Measurements from ENCODE around the gene KNCN. TPM values are rescaled to one million over a fixed set of nuclear protein-coding genes. Genes with fewer than 3 reads are reported as not detected.

Gene KNCN
- total RNA-seq, 4 donors from 2014 or later, result not detected

GRCh38 chr1:46520063-46520911 is 31.2 kb downstream of the KNCN start:
- TF ChIP-seq, protein P1, sequence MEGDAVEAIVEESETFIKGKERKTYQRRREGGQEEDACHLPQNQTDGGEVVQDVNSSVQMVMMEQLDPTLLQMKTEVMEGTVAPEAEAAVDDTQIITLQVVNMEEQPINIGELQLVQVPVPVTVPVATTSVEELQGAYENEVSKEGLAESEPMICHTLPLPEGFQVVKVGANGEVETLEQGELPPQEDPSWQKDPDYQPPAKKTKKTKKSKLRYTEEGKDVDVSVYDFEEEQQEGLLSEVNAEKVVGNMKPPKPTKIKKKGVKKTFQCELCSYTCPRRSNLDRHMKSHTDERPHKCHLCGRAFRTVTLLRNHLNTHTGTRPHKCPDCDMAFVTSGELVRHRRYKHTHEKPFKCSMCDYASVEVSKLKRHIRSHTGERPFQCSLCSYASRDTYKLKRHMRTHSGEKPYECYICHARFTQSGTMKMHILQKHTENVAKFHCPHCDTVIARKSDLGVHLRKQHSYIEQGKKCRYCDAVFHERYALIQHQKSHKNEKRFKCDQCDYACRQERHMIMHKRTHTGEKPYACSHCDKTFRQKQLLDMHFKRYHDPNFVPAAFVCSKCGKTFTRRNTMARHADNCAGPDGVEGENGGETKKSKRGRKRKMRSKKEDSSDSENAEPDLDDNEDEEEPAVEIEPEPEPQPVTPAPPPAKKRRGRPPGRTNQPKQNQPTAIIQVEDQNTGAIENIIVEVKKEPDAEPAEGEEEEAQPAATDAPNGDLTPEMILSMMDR (IDR thresholded peaks at IDR 0.05), result no peak
- ATAC-seq (ENCODE audit: low FRiP score) (no peak), DNase-seq (ENCODE audit: low spot score) (no peak)

- DNase-seq (ENCODE audit: low spot score), result no peak
- TF ChIP-seq, protein P1 (IDR thresholded peaks at IDR 0.05), result no peak
- ATAC-seq (ENCODE audit: low FRiP score), result no peak
Measured at GRCh38 chr1:46519209-46519608, 32.2 kb downstream of the KNCN start.

GRCh38 chr1:46517932-46518498 is 33.4 kb downstream of the KNCN start:
- DNase-seq (ENCODE audit: low spot score) (no peak), ATAC-seq (ENCODE audit: low FRiP score) (no peak)
- TF ChIP-seq, protein P1 (IDR thresholded peaks at IDR 0.05), result no peak

DNA sequence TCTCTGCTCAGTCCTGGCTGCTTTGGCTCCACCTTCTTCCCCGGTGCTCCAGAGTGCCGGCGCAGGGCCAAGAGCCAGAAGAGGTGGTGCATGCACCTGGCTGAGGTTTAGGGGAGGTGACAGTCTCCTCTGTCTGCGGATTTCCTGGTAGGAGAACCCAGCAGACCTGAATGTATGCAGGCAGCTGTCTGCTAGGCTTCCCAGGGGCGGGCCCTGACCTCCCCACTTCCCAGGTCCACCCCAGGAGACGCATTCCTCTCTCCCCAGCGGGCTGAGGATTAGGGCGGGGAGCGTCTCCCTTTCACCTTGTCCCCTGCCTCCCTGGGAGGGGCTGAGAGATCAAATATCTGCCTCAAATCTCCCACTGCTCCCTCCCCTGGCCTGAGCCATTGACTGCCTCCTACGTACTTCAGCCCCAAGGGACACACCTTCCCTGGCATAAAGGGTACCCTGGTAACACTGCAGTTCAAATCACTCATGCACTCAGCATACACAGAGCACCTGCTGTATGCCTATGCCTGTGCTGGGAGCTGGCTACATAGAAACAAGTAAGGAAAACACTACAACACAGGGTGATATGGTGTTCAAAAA is 34.3 kb downstream of the KNCN start:
- TF ChIP-seq, protein P1 (IDR thresholded peaks at IDR 0.05), result no peak
- ATAC-seq (ENCODE audit: low FRiP score), result no peak
- DNase-seq (ENCODE audit: low spot score), result no peak

GRCh38 chr1:46516200-46516950 is 35.1 kb downstream of the KNCN start:
- TF ChIP-seq, protein P1 (IDR thresholded peaks at IDR 0.05), result no peak
- DNase-seq (ENCODE audit: low spot score), result no peak
- ATAC-seq (ENCODE audit: low FRiP score), result no peak

DNA sequence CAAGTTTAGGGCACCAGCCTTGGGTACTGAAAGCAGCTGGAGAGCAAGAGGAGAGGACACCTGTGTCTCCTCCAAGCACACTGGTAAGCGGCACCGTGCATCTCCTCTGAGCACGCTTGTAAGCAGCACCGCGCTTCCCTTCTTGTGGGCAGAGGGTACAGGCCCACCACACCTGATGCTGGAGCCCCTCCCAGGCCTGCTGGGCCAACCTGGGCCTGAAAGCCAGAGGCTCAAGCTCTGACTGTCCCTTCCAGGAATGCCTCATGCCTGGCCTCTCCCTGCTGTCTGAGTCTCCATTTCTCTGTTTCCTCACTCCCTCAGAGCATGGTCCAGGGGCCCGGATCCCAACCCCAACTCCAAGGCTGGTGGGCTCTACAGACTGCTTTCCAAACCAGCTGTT is 35.9 kb downstream of the KNCN start:
- TF ChIP-seq, protein P1 (IDR thresholded peaks at IDR 0.05), result no peak
- ATAC-seq (ENCODE audit: low FRiP score), result no peak
- no peak for DNase-seq (ENCODE audit: low spot score)

All from omental fat pad (tissue), 4 donors.